AML-193 (cell line): ENCODE results near the gene SYT17.

Experiments used
- DNase-seq, 2 experiments: peaks; one replicate each; lab custom pipeline; 2025; lab: John Stamatoyannopoulos, UW

The SYT17 gene

GRCh38 chr16:19167710-19168370, at the start of gene SYT17:
Gene SYT17, plus strand, starts transcription at chr16:19168240. Its CDS starts 407 bp downstream, at chr16:19168647.
- DNase-seq, result no peak

GRCh38 chr16:19118938-19119431, 49.1 kb upstream of the SYT17 start:
- DNase-seq, result peak; percentile 34 to 51

- peak in 1 of 2 experiments; percentile 1 for DNase-seq
Measured at GRCh38 chr16:19119564-19119963, 48.5 kb upstream of the SYT17 start.

GRCh38 chr16:19123535-19124178, 44.4 kb upstream of the SYT17 start:
- no peak for DNase-seq

GRCh38 chr16:19126300-19126699, 41.7 kb upstream of the SYT17 start:
- DNase-seq, result no peak

- no peak for DNase-seq
Measured at GRCh38 chr16:19127205-19127604, 40.8 kb upstream of the SYT17 start.

- DNase-seq, result no peak
Measured at GRCh38 chr16:19127674-19128131, 40.3 kb upstream of the SYT17 start.

- DNase-seq, result no peak
Measured at GRCh38 chr16:19128454-19129200, 39.4 kb upstream of the SYT17 start.

GRCh38 chr16:19130385-19130784, 37.7 kb upstream of the SYT17 start:
- DNase-seq, result no peak

GRCh38 chr16:19130852-19131824, 36.9 kb upstream of the SYT17 start:
- DNase-seq, result no peak

- no peak for DNase-seq
Measured at GRCh38 chr16:19131825-19132218, 36.2 kb upstream of the SYT17 start.

- no peak for DNase-seq
Measured at GRCh38 chr16:19132255-19132654, 35.8 kb upstream of the SYT17 start.

- DNase-seq, result no peak
Measured at GRCh38 chr16:19132898-19133297, 35.1 kb upstream of the SYT17 start.

- no peak for DNase-seq
Measured at GRCh38 chr16:19133600-19133999, 34.4 kb upstream of the SYT17 start.

- no peak for DNase-seq
Measured at GRCh38 chr16:19135201-19135842, 32.7 kb upstream of the SYT17 start.

GRCh38 chr16:19135896-19136438, 32.1 kb upstream of the SYT17 start:
- no peak for DNase-seq

- no peak for DNase-seq
Measured at GRCh38 chr16:19136549-19137196, 31.4 kb upstream of the SYT17 start.

- no peak for DNase-seq
Measured at GRCh38 chr16:19137201-19138128, 30.6 kb upstream of the SYT17 start.

- no peak for DNase-seq
Measured at GRCh38 chr16:19138601-19139000, 29.4 kb upstream of the SYT17 start.
